GM21619 (cell line): ENCODE measurements around the gene SPON1.
A peak's percentile ranks its signal among the peaks of the same experiment; 100 is the strongest.
"Not testable (repeated sequence)": the region's sequence is repeated elsewhere in the genome, so short reads cannot be mapped to it uniquely, and the experiment has no call there.

Experiments
- ATAC-seq: cut with Tn5 transposase; IDR thresholded peaks from one replicate; pipeline ENCODE4 v1.9.1; 2021; ENCODE audit not compliant: unreplicated experiment

The SPON1 gene

DNA sequence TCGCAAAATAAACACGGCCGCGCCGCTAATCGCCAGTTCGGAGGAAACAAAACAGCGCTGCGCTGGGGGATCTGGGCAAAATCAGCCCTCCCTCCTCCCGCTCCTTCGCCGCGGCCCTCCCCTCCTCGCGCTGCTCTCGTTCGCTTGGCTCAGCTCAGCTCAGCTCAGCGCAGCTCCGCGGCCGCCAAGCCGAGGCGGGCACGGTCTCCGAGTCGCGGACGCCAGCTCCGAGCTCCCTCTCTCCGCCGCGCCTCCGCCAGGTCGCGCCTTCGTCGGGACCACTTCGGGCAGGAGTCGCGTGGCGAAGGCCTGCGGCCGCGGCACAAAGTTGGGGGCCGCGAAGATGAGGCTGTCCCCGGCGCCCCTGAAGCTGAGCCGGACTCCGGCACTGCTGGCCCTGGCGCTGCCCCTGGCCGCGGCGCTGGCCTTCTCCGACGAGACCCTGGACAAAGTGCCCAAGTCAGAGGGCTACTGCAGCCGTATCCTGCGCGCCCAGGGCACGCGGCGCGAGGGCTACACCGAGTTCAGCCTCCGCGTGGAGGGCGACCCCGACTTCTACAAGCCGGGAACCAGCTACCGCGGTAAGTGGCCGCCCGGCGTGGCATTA, at the start of gene SPON1:
TSS of gene SPON1 (plus strand) at position 162 of the 607 bp plus-strand sequence. CDS start at position 344, 182 bp downstream.
- no peak for ATAC-seq

DNA sequence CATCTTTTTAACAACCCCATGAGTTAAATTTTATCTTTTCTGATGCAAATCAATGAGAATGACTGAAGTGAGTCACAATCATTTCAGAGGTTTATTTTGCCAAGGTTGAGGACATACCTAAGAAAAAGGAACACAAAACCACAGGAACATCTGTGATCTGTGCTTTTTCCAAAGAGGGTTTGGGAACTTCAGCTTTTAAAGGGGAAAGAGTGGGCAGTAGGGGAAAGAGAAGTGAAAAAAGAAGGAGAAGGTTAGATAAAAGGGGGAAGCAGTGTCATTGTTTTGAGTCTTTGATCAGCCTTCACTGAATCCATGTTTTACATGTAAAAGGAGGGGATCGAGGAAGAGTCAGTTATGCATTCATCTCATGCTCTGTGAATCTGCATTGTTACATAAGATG, 45.3 kb upstream of the SPON1 start:
- ATAC-seq, result no peak

DNA sequence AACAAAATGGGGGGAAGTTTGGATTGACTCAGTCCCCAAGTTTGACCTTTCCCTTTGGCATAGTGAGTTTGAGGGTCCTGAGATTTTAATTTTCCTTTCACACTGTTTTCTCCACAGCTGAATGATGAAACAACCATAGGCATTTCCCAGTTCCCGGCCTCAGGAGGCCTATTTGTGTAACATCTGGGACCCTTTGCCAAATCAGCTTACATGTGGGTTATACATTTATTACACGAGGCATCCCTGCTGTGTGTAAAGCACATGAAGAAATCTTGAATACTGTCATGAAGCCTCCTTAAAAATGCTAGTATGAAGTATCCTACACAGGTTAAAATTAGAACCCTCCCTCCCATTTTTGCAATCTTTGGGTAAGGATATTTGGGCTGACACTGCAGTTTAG, 44.6 kb upstream of the SPON1 start:
- no peak for ATAC-seq

DNA sequence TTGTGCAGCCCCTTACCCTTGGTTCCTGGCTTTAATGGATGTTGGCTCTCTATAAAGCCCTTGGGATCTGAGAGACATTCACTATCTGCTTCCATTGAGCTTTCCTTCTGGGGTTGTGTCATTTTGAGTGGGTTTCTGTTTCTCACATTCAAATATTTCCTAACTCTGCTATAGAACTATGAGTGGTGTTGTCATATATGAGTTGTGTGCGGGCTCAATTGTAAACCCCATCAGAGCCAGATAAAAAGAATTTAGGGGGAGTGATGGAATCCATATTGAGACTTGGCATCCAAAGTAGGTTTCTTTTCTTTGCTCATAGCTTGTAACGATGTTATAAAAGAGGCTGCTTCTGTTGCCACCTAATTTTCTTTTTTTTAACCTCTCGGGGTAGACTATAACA, 41.8 kb upstream of the SPON1 start:
- no peak for ATAC-seq

DNA sequence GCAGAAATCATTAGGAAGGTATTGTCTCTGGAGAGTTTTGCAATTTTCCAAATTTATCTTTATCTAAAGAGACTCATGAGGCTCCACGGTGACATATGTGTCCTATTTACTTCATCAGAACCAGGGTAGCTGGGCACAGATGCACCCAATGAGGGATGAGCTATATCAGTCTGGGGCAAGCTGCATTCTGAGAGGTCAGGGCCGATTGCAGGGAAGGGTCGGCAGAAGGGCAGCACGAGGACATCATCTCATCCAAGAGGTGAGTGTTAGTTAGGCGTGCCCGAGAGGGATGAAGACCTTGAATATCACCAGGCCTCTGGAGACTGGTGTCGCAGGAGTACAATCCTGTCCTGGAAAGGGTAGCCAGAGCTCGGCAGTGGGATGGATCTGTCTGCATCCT, 41.0 kb upstream of the SPON1 start:
- no peak for ATAC-seq

DNA sequence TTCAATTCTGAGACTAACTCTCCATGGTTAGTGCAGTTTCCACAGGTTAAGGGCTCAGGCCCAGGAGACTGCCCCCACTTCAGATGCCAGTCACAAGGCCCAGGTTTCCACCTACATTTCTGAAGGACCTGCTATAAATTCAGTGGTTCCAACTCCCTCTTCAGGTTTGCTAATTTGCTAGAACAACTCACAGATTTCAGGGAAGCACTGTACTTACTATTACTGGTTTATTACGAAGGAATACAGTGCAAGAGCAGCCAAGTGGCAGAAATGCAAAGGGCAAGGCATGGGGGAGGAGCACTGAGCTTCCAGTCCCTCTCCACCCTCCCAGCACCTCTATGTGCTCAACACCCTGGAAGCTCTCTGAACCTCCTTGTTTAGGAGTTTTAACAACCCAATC, 39.3 kb upstream of the SPON1 start:
- no peak for ATAC-seq

DNA sequence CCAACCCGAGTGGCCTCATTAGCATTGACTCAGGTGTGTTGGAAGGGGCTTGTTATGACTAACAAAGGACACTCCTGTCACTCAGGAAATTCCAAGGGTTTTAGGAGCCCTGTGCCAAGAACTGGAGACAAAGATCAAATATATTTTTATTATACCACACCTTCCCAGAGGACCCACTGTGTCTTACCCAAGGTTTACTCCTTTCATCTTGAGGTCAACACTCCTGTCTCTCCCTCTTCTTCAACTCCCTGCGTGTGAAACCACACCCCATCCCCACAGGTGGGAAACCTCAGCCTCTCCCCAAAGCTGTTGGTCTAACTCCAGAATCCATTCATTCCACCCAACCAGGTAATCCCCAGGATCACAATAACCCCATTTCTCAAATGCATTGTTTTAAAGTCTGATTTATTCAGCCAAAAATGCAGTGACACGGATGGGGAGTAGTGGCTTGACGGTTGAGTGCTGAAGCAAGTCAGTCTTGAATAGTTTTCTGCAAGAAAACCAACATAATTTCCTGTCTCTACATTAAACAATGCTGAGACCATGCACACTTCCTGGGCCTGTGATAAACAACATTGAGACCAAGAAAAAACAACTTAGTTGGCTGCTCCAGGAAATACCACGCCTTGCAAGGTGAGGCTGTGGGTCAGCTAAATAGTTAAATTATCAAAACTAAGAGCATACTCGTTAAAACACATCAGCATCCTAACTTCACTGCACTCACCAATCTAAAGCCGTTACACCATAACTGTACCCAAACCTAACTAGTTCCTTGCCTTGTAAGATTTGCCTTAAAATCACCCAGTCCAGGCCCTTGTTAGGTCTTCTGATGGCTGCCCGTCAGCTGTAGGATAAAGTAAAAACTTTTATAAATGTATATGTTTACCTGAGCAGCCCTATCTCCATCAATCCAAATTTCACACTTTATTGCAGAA, 38.5 kb upstream of the SPON1 start:
- ATAC-seq, result peak; percentile 83

DNA sequence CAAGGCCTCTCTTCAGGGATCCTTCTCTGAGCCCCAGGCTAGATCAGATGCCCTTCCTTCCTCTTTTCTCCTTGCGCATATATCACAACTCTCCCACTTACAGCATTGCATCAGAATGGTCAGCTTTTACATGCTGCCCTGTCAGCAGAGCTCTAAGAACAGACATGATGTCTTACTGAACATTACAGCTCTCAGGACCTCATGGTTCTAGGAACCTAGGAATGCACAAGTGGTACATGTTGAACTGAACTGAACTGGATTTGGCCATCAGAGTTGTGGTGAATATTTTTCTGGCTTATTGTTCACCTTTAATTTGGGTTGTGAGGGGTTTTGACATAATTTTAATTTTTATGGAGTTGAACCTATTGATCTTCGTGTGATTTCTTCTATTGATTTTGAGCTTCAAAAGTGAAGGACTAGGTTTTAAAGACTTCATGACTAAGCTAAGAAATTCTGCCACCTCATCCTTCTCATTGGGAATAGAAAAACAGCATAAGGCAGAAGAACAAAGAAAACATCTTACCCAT, 37.7 kb upstream of the SPON1 start:
- ATAC-seq, result no peak

DNA sequence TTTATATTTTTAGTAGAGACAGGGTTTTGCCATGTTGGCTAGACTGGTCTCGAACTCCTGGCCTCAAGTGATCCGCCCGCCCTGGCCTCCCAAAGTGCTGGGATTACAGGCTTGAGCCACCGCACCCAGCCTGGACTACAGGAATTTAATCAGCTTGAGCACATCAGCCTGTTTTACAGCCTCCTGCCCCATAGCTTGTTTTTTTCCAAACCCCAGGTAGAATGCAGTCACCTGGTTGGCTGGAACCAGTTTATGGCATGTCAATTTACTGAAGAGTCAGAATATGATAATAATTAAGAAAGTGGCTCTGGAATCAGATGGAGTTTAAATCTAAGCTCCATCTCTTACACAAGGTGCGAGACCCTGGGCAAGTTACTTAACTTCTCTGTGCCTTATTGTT, 36.2 kb upstream of the SPON1 start:
- ATAC-seq, result not testable (repeated sequence)

DNA sequence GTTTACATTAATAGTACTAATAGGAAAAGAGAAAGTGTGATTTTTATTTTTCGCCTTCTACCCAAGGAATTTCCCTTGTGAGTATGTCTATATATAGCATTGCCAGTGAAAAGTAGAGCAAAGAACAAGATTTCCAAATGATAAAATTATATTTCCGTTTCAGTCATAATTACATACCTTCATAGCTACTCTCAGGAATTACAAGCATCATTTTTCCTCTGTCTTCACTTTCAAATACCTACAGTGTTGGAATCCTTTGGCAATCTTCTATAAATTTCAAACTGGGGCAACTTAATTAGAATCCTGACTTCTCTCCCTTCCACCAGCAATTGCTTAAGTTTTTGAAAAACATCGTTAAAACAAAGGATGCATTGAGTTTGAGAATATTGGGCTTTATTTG, 35.5 kb upstream of the SPON1 start:
- ATAC-seq, result no peak

DNA sequence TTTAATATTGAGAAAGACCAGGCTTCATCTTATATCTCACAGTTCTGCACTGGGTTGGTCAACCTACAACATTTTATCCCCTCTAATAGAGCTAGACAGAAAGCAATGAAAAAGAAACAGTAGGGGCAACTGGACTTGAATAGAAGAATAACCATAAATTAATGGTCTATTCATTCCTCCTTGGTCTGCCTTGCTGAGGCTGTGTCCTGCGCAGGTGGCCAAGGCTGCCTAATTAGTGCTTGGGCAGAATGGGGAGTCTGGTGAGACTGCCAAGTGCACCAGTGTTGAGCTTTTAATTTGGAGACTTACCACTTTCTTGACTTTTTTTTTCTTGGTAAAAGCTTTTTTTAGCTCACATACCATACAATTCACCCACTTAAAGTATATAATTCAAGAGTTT, 35.0 kb upstream of the SPON1 start:
- no peak for ATAC-seq

DNA sequence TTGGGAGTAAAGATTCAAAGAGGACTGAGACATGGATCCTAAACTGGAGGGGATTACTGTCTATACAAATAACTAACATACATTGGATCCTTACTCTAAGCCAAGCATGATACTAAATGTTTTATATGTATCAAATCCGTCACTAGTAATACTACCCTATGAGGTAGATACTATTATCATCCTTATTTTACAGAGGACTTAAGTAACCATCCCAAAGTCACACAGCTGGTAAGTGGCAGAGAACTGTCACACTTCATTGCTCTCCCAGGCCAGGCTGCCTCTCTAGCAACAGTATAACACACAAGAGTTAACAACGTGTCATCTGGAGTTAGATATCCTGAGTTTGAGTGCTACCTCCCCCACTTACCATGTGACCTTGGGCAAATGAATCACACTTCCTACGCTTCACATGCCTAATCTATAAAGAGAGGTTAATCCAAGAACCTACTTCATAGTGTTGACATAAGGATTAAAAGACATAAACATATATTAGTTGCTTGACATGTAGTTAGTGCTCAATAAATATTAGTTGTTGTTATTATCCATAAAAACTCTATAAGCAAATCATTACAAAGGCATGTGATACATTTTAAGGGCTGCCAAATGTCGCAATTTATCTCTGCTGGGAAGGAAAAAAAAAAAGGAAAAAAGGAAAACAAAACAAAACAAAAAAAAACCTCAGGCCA, 33.8 kb upstream of the SPON1 start:
- no peak for ATAC-seq

DNA sequence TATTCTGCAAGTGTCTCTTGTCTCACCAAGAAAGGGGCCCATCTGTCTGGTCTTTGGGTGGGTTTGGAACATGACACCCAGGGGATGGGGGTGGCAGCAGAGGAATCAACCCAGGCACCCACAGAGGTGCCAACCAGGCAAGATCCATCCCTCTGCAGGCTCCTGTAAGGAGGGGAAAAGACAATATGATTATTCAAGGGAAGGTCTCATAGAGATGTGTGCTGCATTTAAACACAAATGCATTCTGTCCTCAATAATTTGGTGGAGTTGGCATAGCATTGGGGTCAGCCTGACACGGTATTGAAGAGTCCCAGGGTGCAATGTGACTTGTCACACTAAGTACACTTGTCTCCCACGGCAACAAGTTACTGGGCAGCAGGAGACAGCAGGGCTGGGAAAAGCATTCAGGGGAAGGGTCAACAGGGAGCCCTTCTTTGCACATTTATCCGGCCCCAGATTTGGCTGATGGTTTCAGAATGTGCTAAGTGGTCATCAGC, 33.1 kb upstream of the SPON1 start:
- no peak for ATAC-seq

DNA sequence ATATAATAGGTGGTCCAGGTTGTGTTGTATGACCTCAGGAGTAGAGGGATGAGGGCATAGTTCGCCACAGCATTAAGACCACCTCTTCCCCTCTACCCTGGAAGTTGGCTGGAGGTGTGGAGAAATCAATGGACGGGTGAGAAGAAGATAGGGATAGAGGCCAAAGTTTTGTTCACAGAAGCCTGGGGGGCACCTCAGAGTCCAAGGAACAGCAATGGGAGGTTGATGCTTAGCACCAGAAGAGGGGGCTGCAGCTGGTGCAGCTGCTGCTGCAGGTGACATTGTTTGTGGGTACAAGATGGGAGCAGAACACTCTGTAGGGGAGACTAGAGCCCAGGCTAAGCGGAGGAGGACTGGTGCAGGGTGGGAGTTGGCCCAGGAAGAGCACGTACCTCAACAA, 31.2 kb upstream of the SPON1 start:
- no peak for ATAC-seq

DNA sequence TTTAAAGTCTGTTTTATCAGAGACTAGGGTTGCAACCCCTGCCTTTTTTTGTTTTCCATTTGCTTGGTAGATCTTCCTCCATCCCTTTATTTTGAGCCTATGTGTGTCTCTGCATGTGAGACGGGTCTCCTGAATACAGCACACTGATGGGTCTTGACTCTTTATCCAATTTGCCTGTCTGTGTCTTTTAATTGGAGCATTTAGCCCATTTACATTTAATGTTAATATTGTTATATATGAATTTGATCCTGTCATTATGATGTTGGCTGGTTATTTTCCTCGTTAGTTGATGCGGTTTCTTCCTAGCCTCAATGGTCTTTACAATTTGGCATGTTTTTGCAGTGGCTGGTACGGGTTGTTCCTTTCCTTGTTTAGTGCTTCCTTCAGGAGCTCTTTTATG, 25.4 kb upstream of the SPON1 start:
- ATAC-seq, result not testable (repeated sequence)

DNA sequence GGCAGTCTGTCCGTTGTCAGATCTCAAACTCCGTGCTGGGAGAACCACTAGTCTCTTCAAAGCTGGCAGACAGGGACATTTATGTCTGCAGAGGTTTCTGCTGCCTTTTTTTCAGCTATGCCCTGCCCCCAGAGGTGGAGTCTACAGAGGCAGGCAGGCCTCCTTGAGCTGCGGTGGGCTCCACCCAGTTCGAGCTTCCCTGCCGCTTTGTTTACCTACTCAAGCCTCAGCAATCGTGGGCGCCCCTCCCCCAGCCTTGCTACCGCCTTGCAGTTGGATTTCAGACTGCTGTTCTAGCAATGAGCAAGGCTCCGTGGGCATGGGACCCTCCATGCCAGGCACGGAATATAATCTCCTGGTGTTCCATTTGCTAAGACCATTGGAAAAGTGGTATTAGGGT, 23.7 kb upstream of the SPON1 start:
- ATAC-seq, result not testable (repeated sequence)

DNA sequence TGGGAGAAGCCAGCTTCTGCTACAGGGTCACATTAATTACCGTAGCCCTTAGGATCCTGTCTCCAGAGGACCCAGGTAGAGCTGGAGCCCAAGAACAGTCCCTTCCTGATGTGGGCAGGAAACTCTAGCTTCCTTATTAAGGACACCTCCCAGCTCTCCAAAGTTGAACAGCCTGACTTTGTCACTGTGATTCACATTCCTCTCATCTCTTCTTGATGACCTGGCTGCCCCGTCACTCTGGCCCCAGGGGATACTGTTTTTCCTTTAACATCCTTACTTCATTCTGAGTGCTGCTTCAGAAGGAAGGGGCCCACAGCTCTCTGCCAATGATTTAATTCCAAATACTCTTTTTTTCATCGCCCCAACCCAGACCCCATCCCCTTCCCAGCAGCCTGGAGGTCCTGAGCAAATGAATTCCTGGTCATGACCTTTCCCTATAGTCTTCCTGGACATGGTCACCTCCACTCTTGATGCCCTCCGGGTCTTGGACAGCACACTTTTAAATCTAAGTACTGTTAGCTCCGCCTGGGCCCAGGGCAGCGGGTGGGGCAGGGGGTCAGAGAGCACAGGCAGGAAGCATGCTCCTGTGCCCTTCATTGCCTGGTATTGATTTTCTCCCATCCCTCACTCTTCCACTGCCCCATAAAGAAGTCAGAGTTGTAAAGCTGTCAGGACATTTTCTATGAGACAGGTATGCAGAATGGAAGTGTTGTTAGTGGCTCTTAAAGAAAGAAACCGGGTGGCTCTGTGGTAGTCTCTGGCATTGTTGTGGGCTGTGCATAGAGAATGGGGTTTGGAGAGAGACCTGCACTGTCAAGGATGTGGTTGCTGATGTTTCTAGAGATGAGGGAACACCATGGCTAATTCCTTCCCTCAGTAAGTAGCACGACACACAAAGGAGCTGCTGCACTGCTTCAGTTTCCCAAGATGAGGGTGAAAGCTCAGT, 22.3 kb upstream of the SPON1 start:
- no peak for ATAC-seq

DNA sequence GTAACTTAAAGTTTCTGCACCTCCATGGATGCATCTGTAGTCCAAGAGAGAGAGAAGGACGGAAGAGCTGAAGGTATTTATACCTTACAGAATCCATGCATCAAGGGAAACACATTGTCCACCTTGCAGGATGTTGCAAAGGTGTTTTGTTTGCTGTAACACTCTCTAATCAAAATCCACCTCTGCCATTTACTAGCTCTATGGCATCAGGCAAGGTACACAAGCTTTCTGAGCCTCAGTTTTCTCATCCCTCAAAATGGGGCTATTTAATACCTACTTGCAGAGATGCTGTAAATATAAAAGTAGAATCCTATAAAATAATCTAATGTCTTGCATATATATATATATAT, 21.6 kb upstream of the SPON1 start:
- no peak for ATAC-seq

DNA sequence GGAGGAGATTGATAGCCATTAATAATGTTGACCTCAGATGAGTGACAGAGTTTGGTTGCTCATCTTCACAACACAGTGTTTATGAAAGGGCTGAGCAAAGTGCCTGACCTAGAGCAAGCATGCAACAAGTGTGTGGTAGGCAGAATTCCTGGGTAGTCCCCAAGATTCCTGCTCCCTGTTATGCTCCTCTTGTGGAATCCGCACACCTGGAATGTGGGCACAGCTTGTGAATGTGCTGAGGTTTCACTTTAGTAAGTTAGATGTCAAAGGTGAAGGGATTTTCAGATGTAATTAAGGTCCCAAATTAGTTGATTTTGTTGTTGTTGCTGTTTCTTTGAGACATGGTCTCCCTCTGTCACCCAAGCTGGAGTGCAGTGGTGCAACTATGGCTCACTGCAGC, 20.7 kb upstream of the SPON1 start:
- no peak for ATAC-seq

DNA sequence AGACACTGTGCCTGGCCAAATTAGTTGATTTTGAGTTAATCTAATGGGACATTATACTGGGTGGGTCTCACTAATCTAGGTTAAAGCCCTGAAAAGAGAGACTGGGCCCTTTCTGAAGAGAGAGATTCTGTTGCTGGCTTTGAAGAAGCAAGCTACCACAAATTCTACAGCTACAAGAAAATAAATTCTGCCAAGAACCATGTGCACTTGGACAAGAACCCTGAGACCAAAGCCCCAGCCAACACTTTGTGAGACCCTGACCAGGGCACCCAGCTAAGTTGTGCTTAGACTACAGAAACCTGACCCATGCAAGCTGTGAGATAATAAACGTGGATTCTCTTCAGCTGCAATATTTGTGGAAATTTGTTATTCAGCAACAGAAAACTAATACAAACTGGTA, 20.1 kb upstream of the SPON1 start:
- ATAC-seq, result no peak
